Spinal cord (tissue), 10 donors: ENCODE results near the gene FTCDNL1. TPM values are rescaled to one million over a fixed set of nuclear protein-coding genes. Genes with fewer than 3 reads are reported as not detected.

Experiments
- DNase-seq, 6 donors: peaks; one replicate each; pipeline versions ENCODE4 v3.0.0 to v3.0.0-alpha.2; 2013 to 2015; ENCODE audit warnings: low spot score in 6 of 6, low read depth in 4 of 6
- H3K27ac ChIP-seq: one replicate; pipeline ENCODE4 v1.5.1; 2013; ENCODE audit warnings: low read depth, low read length, control low read depth
- H3K27me3 ChIP-seq: one replicate; pipeline ENCODE4 v1.6.1; 2013; ENCODE audit warnings: low read length; ENCODE audit not compliant: control insufficient read depth, insufficient read depth
- H3K36me3 ChIP-seq: one replicate; pipeline ENCODE4 v1.6.1; 2013; ENCODE audit warnings: low read length; ENCODE audit not compliant: control insufficient read depth, insufficient read depth
- H3K4me1 ChIP-seq: one replicate; pipeline ENCODE4 v1.6.1; 2013; ENCODE audit warnings: low read length; ENCODE audit not compliant: control insufficient read depth, insufficient read depth
- H3K4me3 ChIP-seq: one replicate; pipeline ENCODE4 v1.5.1; 2013; ENCODE audit warnings: low read depth, low read length, control low read depth
- H3K9me3 ChIP-seq: one replicate; pipeline ENCODE4 v1.6.1; 2013; ENCODE audit warnings: low read length; ENCODE audit not compliant: control insufficient read depth, insufficient read depth
- WGBS: methylation state at CpG from one replicate; pipeline ENCODE4 v1.1.5; 2013; ENCODE audit warnings: missing lambda C conversion rate; ENCODE audit not compliant: insufficient coverage; 5-methylcytosine and 5-hydroxymethylcytosine counted together
- polyA plus RNA-seq, 2 donors: library from polyadenylated mRNA; unstranded; fragments of 120-200 nt; gene quantifications; one replicate each; pipeline ENCODE4 v1.2.1, GENCODE V29; 2013; ENCODE audit not compliant: insufficient read length in 2 of 2
- total RNA-seq, 2 donors: library from RNA; depleted of rRNA in 1 of 2; stranded (reverse); fragments of 120-200 nt in 1 of 2; fragments of >200 nt in 1 of 2; gene quantifications; one replicate each; pipeline versions ENCODE4 v1.2.3 to v1.2.4, GENCODE V29; 2013 to 2014
- donor health status: healthy.

The FTCDNL1 gene
- total and polyA plus RNA-seq, 4 donors: 2.2 to 6.1 (median 3.6) TPM

GRCh38 chr2:199819746-199820145, 31.2 kb downstream of the FTCDNL1 start:
- H3K36me3 ChIP-seq: no peaks in the 10 kb centered on the region
- H3K27ac ChIP-seq: no peak overlapping the region
- DNase-seq: no peak
- no peak overlapping the region for H3K4me3 ChIP-seq
- H3K4me1 ChIP-seq: no peaks in the 10 kb centered on the region
- no peaks in the 10 kb centered on the region for H3K9me3 ChIP-seq
- H3K27me3 ChIP-seq: no peaks in the 10 kb centered on the region

- Histone ChIP-seq H3K27ac (no peak overlapping the region), H3K9me3 (no peaks in the 10 kb centered on the region), H3K36me3 (no peaks in the 10 kb centered on the region), H3K4me3 (no peak overlapping the region), H3K27me3 (no peaks in the 10 kb centered on the region), H3K4me1 (no peaks in the 10 kb centered on the region)
- WGBS: 100% methylated on average over 1 of the region's 2 CpGs
- DNase-seq: no peak
These were observed 32.2 kb downstream of the FTCDNL1 start for GRCh38 chr2:199818754-199819153.

DNA sequence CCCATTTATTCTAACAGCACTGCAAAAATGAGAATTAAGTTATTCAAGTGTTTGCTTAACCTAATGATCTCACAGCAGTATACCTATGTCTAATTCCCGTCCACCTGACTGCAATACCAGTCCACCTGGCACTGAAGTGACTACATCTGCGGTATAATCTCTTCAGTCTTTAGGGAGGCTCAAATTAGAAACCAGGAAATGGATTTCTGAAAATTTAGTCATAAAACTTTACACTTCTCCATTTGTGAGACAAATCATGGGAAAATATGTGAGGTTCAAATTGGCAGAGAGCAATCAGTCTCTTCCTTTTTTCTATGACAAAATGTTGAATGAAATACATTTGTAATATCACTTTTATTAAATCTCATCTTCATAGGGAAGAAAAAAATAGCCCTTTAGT, 33.0 kb downstream of the FTCDNL1 start:
- Histone ChIP-seq H3K4me3 (no peak overlapping the region), H3K36me3 (no peaks in the 10 kb centered on the region), H3K27ac (no peak overlapping the region), H3K9me3 (no peaks in the 10 kb centered on the region), H3K27me3 (no peaks in the 10 kb centered on the region), H3K4me1 (no peaks in the 10 kb centered on the region)
- DNase-seq: no peak
- WGBS: 80% methylated on average over 1 of the region's 2 CpGs

- no peaks in the 10 kb centered on the region for H3K4me1 ChIP-seq
- no peak overlapping the region for H3K27ac ChIP-seq
- no peaks in the 10 kb centered on the region for H3K27me3 ChIP-seq
- H3K36me3 ChIP-seq: no peaks in the 10 kb centered on the region
- DNase-seq: no peak
- no peaks in the 10 kb centered on the region for H3K9me3 ChIP-seq
- no peak overlapping the region for H3K4me3 ChIP-seq
These were observed 36.2 kb downstream of the FTCDNL1 start for GRCh38 chr2:199814817-199815211.

- no peak overlapping the region for H3K4me3 ChIP-seq
- H3K4me1 ChIP-seq: no peaks in the 10 kb centered on the region
- H3K27ac ChIP-seq: no peak overlapping the region
- no peaks in the 10 kb centered on the region for H3K36me3 ChIP-seq
- no peak for DNase-seq
- 69% methylated on average over 4 of the region's 6 CpGs for WGBS
- no peaks in the 10 kb centered on the region for H3K9me3 ChIP-seq
- no peaks in the 10 kb centered on the region for H3K27me3 ChIP-seq
These were observed 36.7 kb downstream of the FTCDNL1 start for GRCh38 chr2:199814101-199814816.

GRCh38 chr2:199812493-199812892, 38.5 kb downstream of the FTCDNL1 start:
- Histone ChIP-seq H3K4me3 (no peak overlapping the region), H3K27ac (no peak overlapping the region), H3K9me3 (no peaks in the 10 kb centered on the region), H3K4me1 (no peaks in the 10 kb centered on the region), H3K36me3 (no peaks in the 10 kb centered on the region), H3K27me3 (no peaks in the 10 kb centered on the region)
- WGBS: 93% methylated on average over 3 of the region's 8 CpGs
- DNase-seq: peak in 1 of 6 donors; percentile 62

GRCh38 chr2:199811346-199811745, 39.6 kb downstream of the FTCDNL1 start:
- WGBS: 100% methylated on average over 1 of the region's 2 CpGs
- no peak for DNase-seq
- Histone ChIP-seq H3K27me3 (no peaks in the 10 kb centered on the region), H3K9me3 (no peaks in the 10 kb centered on the region), H3K4me1 (no peaks in the 10 kb centered on the region), H3K4me3 (no peak overlapping the region), H3K36me3 (no peaks in the 10 kb centered on the region), H3K27ac (no peak overlapping the region)

- 75% methylated on average over 4 of the region's 7 CpGs for whole genome bisulfite sequencing
- DNase-seq: no peak
- Histone ChIP-seq H3K4me3 (no peak overlapping the region), H3K27ac (no peak overlapping the region), H3K9me3 (no peaks in the 10 kb centered on the region), H3K27me3 (no peaks in the 10 kb centered on the region), H3K4me1 (no peaks in the 10 kb centered on the region), H3K36me3 (no peaks in the 10 kb centered on the region)
These were observed 40.4 kb downstream of the FTCDNL1 start for GRCh38 chr2:199810422-199811171.

DNA sequence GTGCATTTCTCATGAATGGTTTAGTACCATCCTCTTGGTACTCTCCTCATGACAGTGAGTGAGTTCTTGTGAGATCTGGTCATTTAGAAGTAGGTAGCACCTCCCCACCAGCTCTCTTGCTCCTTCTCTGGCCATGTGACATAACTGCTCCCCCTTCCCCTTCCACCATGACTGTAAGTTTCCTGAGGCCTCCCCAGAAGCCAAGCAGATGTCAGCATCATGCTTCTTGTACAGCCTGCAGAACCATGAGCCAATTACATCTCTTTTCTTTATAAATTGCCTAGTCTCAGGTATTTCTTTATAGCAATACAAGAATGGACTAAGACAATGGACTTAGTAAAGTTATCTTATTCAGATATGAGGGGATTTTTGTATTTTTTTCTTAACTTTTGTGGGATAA, 43.0 kb downstream of the FTCDNL1 start:
- Histone ChIP-seq H3K27ac (no peak overlapping the region), H3K4me1 (peaks cover 5% of the 10 kb centered on the region), H3K4me3 (no peak overlapping the region), H3K9me3 (no peaks in the 10 kb centered on the region), H3K27me3 (no peaks in the 10 kb centered on the region), H3K36me3 (no peaks in the 10 kb centered on the region)
- DNase-seq: no peak

GRCh38 chr2:199806179-199806578, 44.8 kb downstream of the FTCDNL1 start:
- Histone ChIP-seq H3K4me1 (peaks cover 5% of the 10 kb centered on the region), H3K27me3 (no peaks in the 10 kb centered on the region), H3K4me3 (no peak overlapping the region), H3K9me3 (no peaks in the 10 kb centered on the region), H3K36me3 (no peaks in the 10 kb centered on the region), H3K27ac (no peak overlapping the region)
- 31% methylated on average over 7 of the region's 7 CpGs for WGBS
- DNase-seq: peak in 1 of 6 donors; percentile 61
